ENCODE measurements around the gene KRTAP10-1. TPM values are rescaled to one million over a fixed set of nuclear protein-coding genes. Genes with fewer than 3 reads are reported as not detected.

KRTAP10-1 gene
- total RNA-seq, 1 donor from 2014 or later: not detected

DNA sequence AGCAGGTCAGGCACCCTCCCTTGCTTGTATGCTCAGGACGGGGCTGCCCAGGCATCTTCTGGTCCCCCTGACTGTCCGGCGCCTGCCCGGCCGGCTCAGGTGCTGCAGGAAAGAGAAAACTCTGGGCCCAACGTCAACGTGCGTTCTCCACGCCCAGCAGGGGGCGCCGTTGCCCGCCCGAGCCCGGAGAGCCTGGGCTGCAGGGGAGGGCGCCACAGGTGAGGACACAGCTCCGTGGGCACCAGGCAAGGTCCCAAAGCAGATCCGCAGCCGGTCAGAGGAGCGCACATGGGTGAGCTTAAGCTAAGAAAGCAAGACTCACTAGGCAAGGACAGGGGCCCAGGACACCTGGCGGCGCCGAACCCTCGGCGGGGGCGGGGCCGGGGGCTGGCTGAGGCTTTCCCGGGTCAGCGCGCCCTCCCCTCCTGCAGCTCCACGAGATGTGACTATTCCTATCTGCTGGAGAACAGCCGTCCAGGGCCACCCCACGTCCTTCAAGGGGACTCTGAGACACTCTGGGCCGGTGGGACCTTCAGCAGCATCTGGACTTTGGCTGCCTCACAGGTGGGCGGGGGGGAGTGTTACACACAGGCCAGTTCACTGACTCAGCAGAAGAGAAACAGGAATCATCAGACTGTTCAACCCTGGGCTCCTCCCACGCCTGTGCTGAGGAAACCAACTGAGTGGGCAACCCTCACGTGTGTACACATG is 29.3 kb downstream of the KRTAP10-1 start:
- Mint-ChIP-seq H3K9me3 (ENCODE audit: unreplicated experiment) (no peaks in the 10 kb centered on the region), H3K27me3 (ENCODE audit: unreplicated experiment) (peaks cover 9% of the 10 kb centered on the region), H3K4me3 (ENCODE audit: unreplicated experiment) (no peak overlapping the region), H3K4me1 (ENCODE audit: unreplicated experiment) (peaks cover 2% of the 10 kb centered on the region), H3K36me3 (ENCODE audit: unreplicated experiment) (no peaks in the 10 kb centered on the region), H3K27ac (ENCODE audit: unreplicated experiment) (no peak overlapping the region)
- no peak for DNase-seq (ENCODE audit: extremely low spot score, unreplicated experiment)
- TF ChIP-seq, protein P1, sequence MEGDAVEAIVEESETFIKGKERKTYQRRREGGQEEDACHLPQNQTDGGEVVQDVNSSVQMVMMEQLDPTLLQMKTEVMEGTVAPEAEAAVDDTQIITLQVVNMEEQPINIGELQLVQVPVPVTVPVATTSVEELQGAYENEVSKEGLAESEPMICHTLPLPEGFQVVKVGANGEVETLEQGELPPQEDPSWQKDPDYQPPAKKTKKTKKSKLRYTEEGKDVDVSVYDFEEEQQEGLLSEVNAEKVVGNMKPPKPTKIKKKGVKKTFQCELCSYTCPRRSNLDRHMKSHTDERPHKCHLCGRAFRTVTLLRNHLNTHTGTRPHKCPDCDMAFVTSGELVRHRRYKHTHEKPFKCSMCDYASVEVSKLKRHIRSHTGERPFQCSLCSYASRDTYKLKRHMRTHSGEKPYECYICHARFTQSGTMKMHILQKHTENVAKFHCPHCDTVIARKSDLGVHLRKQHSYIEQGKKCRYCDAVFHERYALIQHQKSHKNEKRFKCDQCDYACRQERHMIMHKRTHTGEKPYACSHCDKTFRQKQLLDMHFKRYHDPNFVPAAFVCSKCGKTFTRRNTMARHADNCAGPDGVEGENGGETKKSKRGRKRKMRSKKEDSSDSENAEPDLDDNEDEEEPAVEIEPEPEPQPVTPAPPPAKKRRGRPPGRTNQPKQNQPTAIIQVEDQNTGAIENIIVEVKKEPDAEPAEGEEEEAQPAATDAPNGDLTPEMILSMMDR (IDR thresholded peaks at IDR 0.05): peak; percentile 81

DNA sequence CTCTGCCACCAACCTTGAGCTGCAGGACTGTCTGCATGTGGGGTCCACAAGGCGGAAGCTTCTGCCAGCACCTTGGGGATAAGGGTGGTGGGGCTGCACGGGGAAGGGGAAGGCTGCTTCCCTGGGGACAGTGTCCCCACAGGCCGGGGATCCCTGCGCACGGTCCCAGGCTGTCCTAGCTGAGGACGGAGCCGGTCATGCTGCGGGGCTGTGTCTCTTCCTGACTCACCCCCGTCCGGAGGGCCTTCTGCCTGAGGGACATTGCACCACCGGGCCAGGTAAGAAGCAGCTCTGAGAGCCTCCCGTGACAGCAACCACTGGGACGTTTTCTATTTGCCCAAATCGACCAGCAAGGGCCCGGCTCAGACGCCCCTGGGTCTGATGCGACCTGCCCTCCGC is 29.9 kb downstream of the KRTAP10-1 start:
- Mint-ChIP-seq H3K27ac (ENCODE audit: unreplicated experiment) (no peak overlapping the region), H3K9me3 (ENCODE audit: unreplicated experiment) (no peaks in the 10 kb centered on the region), H3K4me1 (ENCODE audit: unreplicated experiment) (peaks cover 3% of the 10 kb centered on the region), H3K4me3 (ENCODE audit: unreplicated experiment) (no peak overlapping the region), H3K27me3 (ENCODE audit: unreplicated experiment) (peaks cover 12% of the 10 kb centered on the region), H3K36me3 (ENCODE audit: unreplicated experiment) (no peaks in the 10 kb centered on the region)
- TF ChIP-seq, protein P1 (IDR thresholded peaks at IDR 0.05): no peak
- DNase-seq (ENCODE audit: extremely low spot score, unreplicated experiment): no peak

DNA sequence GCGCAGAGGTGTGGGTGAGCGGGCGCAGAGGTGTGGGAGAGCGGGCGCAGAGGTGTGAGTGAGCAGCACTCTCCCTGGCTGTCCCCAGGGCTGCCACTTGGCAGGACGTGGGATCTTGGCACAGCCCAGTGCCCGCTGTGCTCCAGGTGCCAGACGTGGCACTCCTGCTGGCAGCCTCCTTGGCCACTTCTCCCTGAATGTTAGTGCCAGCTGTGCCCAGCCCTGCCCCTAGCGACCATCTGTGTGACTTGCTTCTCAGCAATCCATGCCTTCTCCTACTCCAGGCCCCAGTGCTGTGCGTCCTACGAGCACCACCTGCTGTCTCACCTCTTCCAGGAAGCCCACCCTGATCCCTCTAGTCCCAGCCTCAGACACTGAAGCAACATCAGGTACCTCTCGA is 30.5 kb downstream of the KRTAP10-1 start:
- DNase-seq (ENCODE audit: extremely low spot score, unreplicated experiment): no peak
- Mint-ChIP-seq H3K4me1 (ENCODE audit: unreplicated experiment) (peaks cover 3% of the 10 kb centered on the region), H3K27ac (ENCODE audit: unreplicated experiment) (no peak overlapping the region), H3K4me3 (ENCODE audit: unreplicated experiment) (no peak overlapping the region), H3K9me3 (ENCODE audit: unreplicated experiment) (no peaks in the 10 kb centered on the region), H3K27me3 (ENCODE audit: unreplicated experiment) (peaks cover 12% of the 10 kb centered on the region), H3K36me3 (ENCODE audit: unreplicated experiment) (no peaks in the 10 kb centered on the region)
- TF ChIP-seq, protein P1 (IDR thresholded peaks at IDR 0.05): no peak

DNA sequence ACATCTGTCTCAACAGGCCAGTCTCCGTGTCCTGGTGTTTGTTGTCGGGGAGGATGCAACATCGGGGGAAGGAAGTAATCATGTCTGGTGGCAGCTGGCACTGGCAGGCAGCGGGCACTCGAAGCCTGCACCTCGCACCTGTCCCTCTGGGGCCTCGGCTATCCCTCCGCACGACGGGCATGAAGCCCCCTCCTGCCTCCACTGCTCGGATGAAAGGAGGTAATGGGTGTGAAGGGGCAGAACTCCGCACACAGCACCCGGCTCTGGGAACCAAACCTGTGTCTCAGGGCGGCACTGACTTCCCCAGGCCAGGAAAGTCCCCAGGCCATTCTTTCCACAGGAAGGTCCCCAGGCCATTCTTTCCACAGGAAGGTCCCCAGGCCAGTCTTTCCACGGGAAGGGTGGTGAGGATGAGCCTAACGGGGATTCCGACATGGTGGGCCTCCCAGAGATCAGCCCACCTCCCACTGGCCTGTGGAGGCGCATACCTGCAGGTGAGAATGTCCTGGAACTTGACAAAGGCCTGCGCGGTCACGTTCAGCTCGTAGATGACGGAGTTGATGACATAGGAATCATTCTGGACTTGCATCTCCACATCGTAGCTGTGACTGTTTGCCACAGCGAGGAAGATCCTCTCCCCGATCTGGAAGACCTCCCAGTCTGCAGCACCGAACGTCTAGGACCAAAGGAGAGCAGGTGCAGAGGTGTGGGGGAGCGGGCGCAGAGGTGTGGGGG is 31.1 kb downstream of the KRTAP10-1 start:
- peaks cover 3% of the 10 kb centered on the region for H3K4me1 Mint-ChIP-seq (ENCODE audit: unreplicated experiment)
- H3K4me3 Mint-ChIP-seq (ENCODE audit: unreplicated experiment): no peak overlapping the region
- TF ChIP-seq, protein P1 (IDR thresholded peaks at IDR 0.05): no peak
- H3K27me3 Mint-ChIP-seq (ENCODE audit: unreplicated experiment): peaks cover 12% of the 10 kb centered on the region
- H3K36me3 Mint-ChIP-seq (ENCODE audit: unreplicated experiment): no peaks in the 10 kb centered on the region
- no peak overlapping the region for H3K27ac Mint-ChIP-seq (ENCODE audit: unreplicated experiment)
- H3K9me3 Mint-ChIP-seq (ENCODE audit: unreplicated experiment): no peaks in the 10 kb centered on the region
- DNase-seq (ENCODE audit: extremely low spot score, unreplicated experiment): no peak

DNA sequence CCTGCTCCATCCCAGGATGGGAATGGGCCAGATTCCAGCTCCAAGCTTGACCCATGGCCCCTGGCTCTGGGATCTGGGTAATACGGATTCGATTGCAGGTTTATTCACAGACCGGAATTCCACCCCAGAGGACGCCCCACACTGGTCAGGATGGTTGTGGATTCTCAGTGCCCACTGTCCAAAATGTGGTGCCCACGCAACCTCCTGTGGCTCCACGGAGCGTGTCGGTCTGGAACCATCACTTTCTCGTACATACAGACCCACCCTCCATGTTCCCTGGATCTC is 31.6 kb downstream of the KRTAP10-1 start:
- no peak overlapping the region for H3K27ac Mint-ChIP-seq (ENCODE audit: unreplicated experiment)
- H3K4me1 Mint-ChIP-seq (ENCODE audit: unreplicated experiment): peaks cover 3% of the 10 kb centered on the region
- H3K27me3 Mint-ChIP-seq (ENCODE audit: unreplicated experiment): peaks cover 12% of the 10 kb centered on the region
- no peak overlapping the region for H3K4me3 Mint-ChIP-seq (ENCODE audit: unreplicated experiment)
- no peaks in the 10 kb centered on the region for H3K36me3 Mint-ChIP-seq (ENCODE audit: unreplicated experiment)
- TF ChIP-seq, protein P1 (IDR thresholded peaks at IDR 0.05): no peak
- no peak for DNase-seq (ENCODE audit: extremely low spot score, unreplicated experiment)
- no peaks in the 10 kb centered on the region for H3K9me3 Mint-ChIP-seq (ENCODE audit: unreplicated experiment)
